H1 (cell line): ENCODE data around the gene DAPK3. TPM values are rescaled to one million over a fixed set of nuclear protein-coding genes. Genes with fewer than 3 reads are reported as not detected.

Experiments used
- CBX5 ChIP-seq: fragments of 300-800, 300-1000 bp; sonication (generic); IDR thresholded peaks from 2 replicates; pipeline ENCODE4 v1.7.1; 2016; ENCODE audit warnings: antibody characterized with exemption, low read length, low read depth
- CTCF ChIP-seq, 3 experiments: IDR thresholded peaks; 1 replicate in 2 of 3; 2 replicates in 1 of 3; pipeline versions ENCODE4 v1.5.1 to v1.6.1; 2011; ENCODE audit warnings: low read length in 3 of 3, mild to moderate bottlenecking in 3 of 3, inconsistent platforms in 2 of 3, low read depth in 1 of 3, moderate library complexity in 1 of 3; ENCODE audit not compliant: insufficient read depth in 1 of 3; ENCODE audit errors: control extremely low read depth in 1 of 3
- E2F6 ChIP-seq: IDR thresholded peaks from 2 replicates; pipeline ENCODE4 v1.6.1; 2012; ENCODE audit warnings: inconsistent platforms
- GTF2F1 ChIP-seq: IDR thresholded peaks from 2 replicates; pipeline ENCODE4 v1.6.1; 2012; ENCODE audit warnings: low read depth, low read length, improper control_type of control experiment, borderline replicate concordance
- KDM5A ChIP-seq: fragments of 200-600 bp; IDR thresholded peaks from 2 replicates; pipeline ENCODE4 v1.7.1; 2012; ENCODE audit warnings: mild to moderate bottlenecking, low read length, inconsistent platforms, mixed read lengths
- POLR2AphosphoS5 ChIP-seq: IDR thresholded peaks from 2 replicates; pipeline ENCODE4 v1.6.1; 2011; ENCODE audit warnings: low read depth, low read length
- TBP ChIP-seq: IDR thresholded peaks from 2 replicates; pipeline ENCODE4 v1.6.1; 2011; ENCODE audit warnings: low read depth, low read length, improper control_type of control experiment
- polyA plus RNA-seq, 7 experiments: library from polyadenylated mRNA; depleted of rRNA in 3 of 7; stranded (reverse) in 5 of 7; unstranded in 2 of 7; fragments of >200 nt in 5 of 7; fragments of 200-250 nt in 2 of 7; gene quantifications; 1 replicate in 5 of 7; 2 replicates in 1 of 7; 4 replicates in 1 of 7; pipeline versions ENCODE4 v1.2.1 to v1.2.3, GENCODE V29; 2011 to 2013; ENCODE audit warnings: missing spikeins in 2 of 7, mixed read lengths in 2 of 7
- total RNA-seq: library from RNA; stranded (reverse); fragmentation: NEBNext Ultra II Directional; extraction: Animal tissue kit (Norgen Biotek cat#: 25700); gene quantifications from 2 replicates; pipeline ENCODE4 v1.2.1, GENCODE V29; 2021
- TF ChIP-seq, protein P1 (sequence below): IDR thresholded peaks from 2 replicates; pipeline ENCODE4 v1.6.1; 2012; ENCODE audit warnings: low read length, inconsistent platforms

The DAPK3 gene
- total and polyA plus RNA-seq, 2 of the 8 experiments (the other 6 are each of a cell fraction or from before 2014, with no cell fraction given) = 53.2 to 78.1 TPM

GRCh38 chr19:3986260-3987041, 15.6 kb upstream of the DAPK3 start (continued):
- TF ChIP-seq, protein P1, sequence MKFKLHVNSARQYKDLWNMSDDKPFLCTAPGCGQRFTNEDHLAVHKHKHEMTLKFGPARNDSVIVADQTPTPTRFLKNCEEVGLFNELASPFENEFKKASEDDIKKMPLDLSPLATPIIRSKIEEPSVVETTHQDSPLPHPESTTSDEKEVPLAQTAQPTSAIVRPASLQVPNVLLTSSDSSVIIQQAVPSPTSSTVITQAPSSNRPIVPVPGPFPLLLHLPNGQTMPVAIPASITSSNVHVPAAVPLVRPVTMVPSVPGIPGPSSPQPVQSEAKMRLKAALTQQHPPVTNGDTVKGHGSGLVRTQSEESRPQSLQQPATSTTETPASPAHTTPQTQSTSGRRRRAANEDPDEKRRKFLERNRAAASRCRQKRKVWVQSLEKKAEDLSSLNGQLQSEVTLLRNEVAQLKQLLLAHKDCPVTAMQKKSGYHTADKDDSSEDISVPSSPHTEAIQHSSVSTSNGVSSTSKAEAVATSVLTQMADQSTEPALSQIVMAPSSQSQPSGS = peak; percentile 40; the same call in 1 of the 2 replicates
- TF ChIP-seq POLR2AphosphoS5 (peak; percentile 67; the same call in 1 of the 2 replicates), GTF2F1 (no peak), CTCF (IDR thresholded peaks at IDR 0.05; ENCODE audit: control extremely low read depth in 1 of 3, insufficient read depth in 1 of 3, low read depth in 1 of 3, low read length in 3 of 3) (peak in 1 of 3 experiments; percentile 33; a peak in 2 of 4 replicates), E2F6 (no peak), KDM5A (no peak), CBX5 (no peak), TBP (no peak)
